ENCODE measurements around the gene NR2F6. TPM values are rescaled to one million over a fixed set of nuclear protein-coding genes. Genes with fewer than 3 reads are reported as not detected.

Gene NR2F6
- total RNA-seq, 1 donor from 2014 or later = 9.8 TPM

- DNase-seq = no peak
Measured at GRCh38 chr19:17263712-17264640, 18.3 kb upstream of the NR2F6 start.

- DNase-seq = no peak
Measured at GRCh38 chr19:17262557-17262956, 16.8 kb upstream of the NR2F6 start.

GRCh38 chr19:17260842-17261325 is 15.2 kb upstream of the NR2F6 start:
- no peak for DNase-seq

- DNase-seq = no peak
Measured at GRCh38 chr19:17259934-17260333, 14.2 kb upstream of the NR2F6 start.

- no peak for DNase-seq
Measured at GRCh38 chr19:17259118-17259780, 13.5 kb upstream of the NR2F6 start.

GRCh38 chr19:17256130-17256529 is 10.4 kb upstream of the NR2F6 start:
- no peak for DNase-seq

GRCh38 chr19:17255150-17255621 is 9.5 kb upstream of the NR2F6 start:
- DNase-seq = no peak

GRCh38 chr19:17254636-17255035 is 8.9 kb upstream of the NR2F6 start:
- no peak for DNase-seq

- no peak for DNase-seq
Measured at GRCh38 chr19:17249887-17250548, 4.3 kb upstream of the NR2F6 start.

GRCh38 chr19:17248011-17248776 is 2.5 kb upstream of the NR2F6 start:
- DNase-seq = no peak

GRCh38 chr19:17246681-17247425 is 1.1 kb upstream of the NR2F6 start:
- no peak for DNase-seq

- DNase-seq = no peak
Measured at GRCh38 chr19:17244618-17245534, 843 bp downstream of the NR2F6 start.

- DNase-seq = no peak
Measured at GRCh38 chr19:17243830-17244617, 1.7 kb downstream of the NR2F6 start.

GRCh38 chr19:17243211-17243829 is 2.4 kb downstream of the NR2F6 start:
- DNase-seq = no peak

- DNase-seq = no peak
Measured at GRCh38 chr19:17242431-17243208, 3.1 kb downstream of the NR2F6 start.

GRCh38 chr19:17240826-17241399 is 4.8 kb downstream of the NR2F6 start:
- no peak for DNase-seq

- DNase-seq = no peak
Measured at GRCh38 chr19:17240062-17240752, 5.5 kb downstream of the NR2F6 start.
